Sigmoid colon (tissue), 7 donors: ENCODE measurements around the gene PIGN. TPM values are rescaled to one million over a fixed set of nuclear protein-coding genes. Genes with fewer than 3 reads are reported as not detected.

Source experiments
- DNase-seq: peaks from one replicate; pipeline ENCODE4 v3.0.0-alpha.2; 2019
- H3K27ac ChIP-seq, 4 donors: fragments of 200-600 bp; sonication (generic); one replicate each; pipeline ENCODE4 v1.5.1; 2016 to 2019; ENCODE audit warnings: mild to moderate bottlenecking in 1 of 4
- H3K27me3 ChIP-seq, 3 donors: fragments of 200-600 bp; sonication (generic); one replicate each; pipeline ENCODE4 v1.5.1; 2019; ENCODE audit warnings: mild to moderate bottlenecking in 1 of 3
- H3K36me3 ChIP-seq, 4 donors: fragments of 200-600 bp; sonication (generic); one replicate each; pipeline ENCODE4 v1.5.1; 2016 to 2019
- H3K4me1 ChIP-seq, 4 donors: fragments of 200-600 bp; sonication (generic); one replicate each; pipeline ENCODE4 v1.5.1; 2017 to 2019
- H3K4me3 ChIP-seq, 4 donors: fragments of 200-600 bp; sonication (generic); one replicate each; pipeline ENCODE4 v1.5.1; 2017 to 2019; ENCODE audit warnings: mild to moderate bottlenecking in 2 of 4, moderate library complexity in 1 of 4
- H3K9me3 ChIP-seq, 4 donors: fragments of 200-600 bp in 3 of 4; sonication (generic) in 3 of 4; one replicate each; pipeline versions ENCODE4 v1.5.1 to v1.6.1; 2013 to 2019
- EP300 ChIP-seq, 4 donors: sonication (generic); formaldehyde crosslinking; IDR thresholded peaks; one replicate each; pipeline ENCODE4 v1.6.1; 2017; ENCODE audit warnings: antibody characterized with exemption in 4 of 4
- POLR2A ChIP-seq, 2 donors: fragments of 450-650 bp; IDR thresholded peaks; one replicate each; pipeline ENCODE4 v1.6.1; 2016; ENCODE audit warnings: antibody characterized with exemption in 2 of 2, mild to moderate bottlenecking in 2 of 2, moderate library complexity in 2 of 2
- POLR2AphosphoS5 ChIP-seq, 4 donors: sonication (generic); formaldehyde crosslinking; IDR thresholded peaks; one replicate each; pipeline ENCODE4 v1.6.1; 2017; ENCODE audit warnings: antibody characterized with exemption in 4 of 4
- WGBS, 2 donors: extraction: QIAGEN DNeasy Blood & Tissue Kit; methylation state at CpG; one replicate each; pipeline ENCODE4 v1.1.7; 2013; 5-methylcytosine and 5-hydroxymethylcytosine counted together
- intact Hi-C: fragments of 100-400 bp; cut with DNase I; formaldehyde crosslinking; loops from one replicate; pipeline ENCODE4 v1.15.1; 2023
- polyA plus RNA-seq, 3 donors: library from polyadenylated mRNA; stranded (reverse); fragments of 200-250 nt; gene quantifications; one replicate each; pipeline ENCODE4 v1.2.3, GENCODE V29; 2013
- total RNA-seq, 4 donors: library from RNA; depleted of rRNA; stranded (reverse); fragments of >200 nt; gene quantifications; one replicate each; pipeline ENCODE4 v1.1.0, GENCODE V29; 2016
- TF ChIP-seq, protein P1 (sequence below), 4 experiments: fragments of 450-650 bp in 3 of 4; fragments of 200-600 bp in 1 of 4; IDR thresholded peaks; one replicate each; pipeline ENCODE4 v1.5.1; 2016 to 2019; ENCODE audit warnings: antibody characterized with exemption in 4 of 4, mild to moderate bottlenecking in 3 of 4, moderate library complexity in 2 of 4
- donor health status: healthy with polysubstance abuse.
- donor health status: Bipolar disorder and iron deficiency.
- donor health status: healthy.

PIGN gene
- total and polyA plus RNA-seq, 7 donors: 3.0 to 23.2 (median 18.4) TPM

DNA sequence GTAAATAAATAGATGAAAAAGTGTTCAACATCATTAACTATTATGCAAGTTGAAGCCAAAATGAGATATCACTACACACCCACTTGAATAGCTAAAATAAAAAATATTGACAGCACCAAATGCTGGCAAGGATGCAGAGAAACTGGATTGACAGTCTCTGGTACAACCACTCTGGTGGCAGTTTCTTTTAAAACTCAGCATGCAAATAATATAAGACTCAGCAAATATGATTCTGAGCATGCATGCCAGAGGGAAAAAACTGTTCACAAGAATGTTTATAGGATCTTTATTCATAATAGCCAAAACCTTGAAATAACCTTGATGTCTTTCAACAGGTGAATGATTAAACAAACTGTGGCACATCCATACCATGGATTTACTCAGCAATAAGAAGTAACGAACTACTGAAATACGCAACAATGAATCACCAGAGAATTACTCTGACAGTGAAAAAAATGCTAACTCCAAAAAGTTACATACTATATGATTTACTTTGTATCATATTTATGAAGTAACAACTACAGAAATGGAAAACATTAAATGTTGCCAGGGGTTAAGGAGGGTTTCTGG, 131.8 kb downstream of the PIGN start:
- Histone ChIP-seq H3K9me3 (no peaks in the 10 kb centered on the region), H3K4me3 (no peak overlapping the region), H3K36me3 (peaks cover 0 to 19% (median 0%) of the 10 kb centered on the region in 4 donors), H3K27ac (no peak overlapping the region), H3K4me1 (no peaks in the 10 kb centered on the region), H3K27me3 (no peaks in the 10 kb centered on the region)
- intact Hi-C loops: no loop called here
- TF ChIP-seq POLR2A (IDR thresholded peaks at IDR 0.05): no peak
- TF ChIP-seq, protein P1, sequence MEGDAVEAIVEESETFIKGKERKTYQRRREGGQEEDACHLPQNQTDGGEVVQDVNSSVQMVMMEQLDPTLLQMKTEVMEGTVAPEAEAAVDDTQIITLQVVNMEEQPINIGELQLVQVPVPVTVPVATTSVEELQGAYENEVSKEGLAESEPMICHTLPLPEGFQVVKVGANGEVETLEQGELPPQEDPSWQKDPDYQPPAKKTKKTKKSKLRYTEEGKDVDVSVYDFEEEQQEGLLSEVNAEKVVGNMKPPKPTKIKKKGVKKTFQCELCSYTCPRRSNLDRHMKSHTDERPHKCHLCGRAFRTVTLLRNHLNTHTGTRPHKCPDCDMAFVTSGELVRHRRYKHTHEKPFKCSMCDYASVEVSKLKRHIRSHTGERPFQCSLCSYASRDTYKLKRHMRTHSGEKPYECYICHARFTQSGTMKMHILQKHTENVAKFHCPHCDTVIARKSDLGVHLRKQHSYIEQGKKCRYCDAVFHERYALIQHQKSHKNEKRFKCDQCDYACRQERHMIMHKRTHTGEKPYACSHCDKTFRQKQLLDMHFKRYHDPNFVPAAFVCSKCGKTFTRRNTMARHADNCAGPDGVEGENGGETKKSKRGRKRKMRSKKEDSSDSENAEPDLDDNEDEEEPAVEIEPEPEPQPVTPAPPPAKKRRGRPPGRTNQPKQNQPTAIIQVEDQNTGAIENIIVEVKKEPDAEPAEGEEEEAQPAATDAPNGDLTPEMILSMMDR (IDR thresholded peaks at IDR 0.05): no peak
- TF ChIP-seq POLR2AphosphoS5 (IDR thresholded peaks at IDR 0.05): no peak
- TF ChIP-seq EP300 (IDR thresholded peaks at IDR 0.05): no peak
- 17 to 76% methylated on average over 2 of the region's 2 CpGs for WGBS, 2 donors
- no peak for DNase-seq

DNA sequence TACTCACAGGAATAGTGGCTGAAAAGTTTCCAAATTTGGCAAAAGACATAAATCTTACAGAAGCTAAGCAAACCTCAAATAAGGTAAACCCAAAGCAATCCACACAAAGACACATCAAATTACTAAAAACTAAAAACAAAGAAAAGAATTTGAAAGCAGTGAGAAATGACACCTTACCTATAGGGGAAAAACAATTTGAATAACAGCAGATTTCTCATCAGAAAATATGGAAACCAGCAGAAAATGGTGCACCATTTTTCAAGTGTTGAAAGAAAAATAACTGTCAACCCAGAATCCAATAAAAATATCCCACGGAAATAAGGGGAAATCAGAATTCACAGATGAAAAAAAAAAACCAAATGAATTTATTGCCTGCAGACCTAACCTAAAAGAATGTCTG, 138.6 kb downstream of the PIGN start:
- no peak for DNase-seq
- no peaks in the 10 kb centered on the region for H3K4me1 ChIP-seq
- H3K4me3 ChIP-seq: no peak overlapping the region
- H3K27me3 ChIP-seq: no peaks in the 10 kb centered on the region
- 96 to 98% methylated on average over 1 of the region's 1 CpG for WGBS, 2 donors
- no peak overlapping the region for H3K27ac ChIP-seq
- intact Hi-C loops: no loop called here
- peaks cover 0 to 15% (median 0%) of the 10 kb centered on the region in 4 donors for H3K36me3 ChIP-seq
- H3K9me3 ChIP-seq: no peaks in the 10 kb centered on the region
- TF ChIP-seq POLR2AphosphoS5 (IDR thresholded peaks at IDR 0.05): no peak
- TF ChIP-seq POLR2A (IDR thresholded peaks at IDR 0.05): no peak
- no peak for TF ChIP-seq EP300 (IDR thresholded peaks at IDR 0.05)
- TF ChIP-seq, protein P1 (IDR thresholded peaks at IDR 0.05): no peak

GRCh38 chr18:62045316-62045715, 141.5 kb downstream of the PIGN start:
- intact Hi-C loops: no loop called here
- H3K27me3 ChIP-seq: no peaks in the 10 kb centered on the region
- TF ChIP-seq POLR2A (IDR thresholded peaks at IDR 0.05) (no peak), EP300 (IDR thresholded peaks at IDR 0.05) (no peak), POLR2AphosphoS5 (IDR thresholded peaks at IDR 0.05) (no peak)
- TF ChIP-seq, protein P1 (IDR thresholded peaks at IDR 0.05): no peak
- 86 to 94% methylated on average over 2 of the region's 2 CpGs for WGBS, 2 donors
- H3K4me3 ChIP-seq: no peak overlapping the region
- no peaks in the 10 kb centered on the region for H3K9me3 ChIP-seq
- H3K4me1 ChIP-seq: no peaks in the 10 kb centered on the region
- DNase-seq: no peak
- no peak overlapping the region for H3K27ac ChIP-seq
- H3K36me3 ChIP-seq: peaks cover 0 to 9% (median 2%) of the 10 kb centered on the region in 4 donors

GRCh38 chr18:62044490-62045000, 142.3 kb downstream of the PIGN start:
- TF ChIP-seq POLR2AphosphoS5 (IDR thresholded peaks at IDR 0.05): no peak
- TF ChIP-seq, protein P1 (IDR thresholded peaks at IDR 0.05): no peak
- TF ChIP-seq EP300 (IDR thresholded peaks at IDR 0.05): no peak
- TF ChIP-seq POLR2A (IDR thresholded peaks at IDR 0.05): no peak
- intact Hi-C loops: no loop called here
- Histone ChIP-seq H3K4me3 (no peak overlapping the region), H3K9me3 (no peaks in the 10 kb centered on the region), H3K27ac (no peak overlapping the region), H3K4me1 (no peaks in the 10 kb centered on the region), H3K27me3 (no peaks in the 10 kb centered on the region), H3K36me3 (peaks cover 0 to 9% (median 2%) of the 10 kb centered on the region in 4 donors)
- WGBS, 2 donors: 91 to 94% methylated on average over 2 of the region's 2 CpGs
- no peak for DNase-seq
